LNCaP clone FGC (cell line): ENCODE results near the gene MKKS.
"Not testable (repeated sequence)": the region's sequence is repeated elsewhere in the genome, so short reads cannot be mapped to it uniquely, and the experiment has no call there.

Experiments used
- DNase-seq: peaks from one replicate; pipeline ENCODE4 v3.0.0-alpha.2; 2011; ENCODE audit warnings: low read depth
- H3K4me3 ChIP-seq: 2 replicates; pipeline ENCODE4 v1.5.1; 2011; ENCODE audit warnings: mild to moderate bottlenecking, low read depth, low read length, control low read depth
- TF ChIP-seq, protein P1 (sequence below): IDR thresholded peaks from 2 replicates; pipeline ENCODE4 v1.5.1; 2012; ENCODE audit warnings: mild to moderate bottlenecking; ENCODE audit not compliant: control insufficient read depth, insufficient read depth; ENCODE audit errors: extremely low read depth

MKKS gene

DNA sequence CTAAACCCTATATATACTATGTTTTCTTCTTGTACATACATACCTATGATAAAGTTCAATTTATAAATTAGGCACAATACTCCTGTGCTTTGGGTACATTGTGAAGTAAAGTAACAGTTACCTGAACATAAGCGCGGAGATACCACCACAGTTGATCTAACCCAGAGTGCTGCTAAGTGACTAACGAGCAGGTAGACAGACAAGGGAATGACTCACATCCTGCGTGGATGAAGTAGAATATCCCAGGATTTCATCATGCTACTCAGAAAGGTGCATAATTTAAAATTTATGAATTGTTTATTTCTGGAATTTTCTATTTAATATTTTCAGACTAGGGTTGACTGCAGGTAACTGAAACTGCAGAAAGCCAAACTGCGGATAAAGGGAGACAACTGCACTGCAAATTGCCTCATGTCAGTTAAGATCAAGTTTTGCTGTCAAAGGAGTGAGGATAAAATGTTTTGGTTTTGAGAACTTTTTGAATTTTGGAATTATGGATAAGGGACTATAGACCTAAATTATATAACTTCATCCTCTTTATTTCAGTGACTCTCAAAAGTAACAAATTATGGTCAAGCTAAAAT, 14.4 kb downstream of the MKKS start:
- H3K4me3 ChIP-seq = no peak overlapping the region
- no peak for DNase-seq
- TF ChIP-seq, protein P1, sequence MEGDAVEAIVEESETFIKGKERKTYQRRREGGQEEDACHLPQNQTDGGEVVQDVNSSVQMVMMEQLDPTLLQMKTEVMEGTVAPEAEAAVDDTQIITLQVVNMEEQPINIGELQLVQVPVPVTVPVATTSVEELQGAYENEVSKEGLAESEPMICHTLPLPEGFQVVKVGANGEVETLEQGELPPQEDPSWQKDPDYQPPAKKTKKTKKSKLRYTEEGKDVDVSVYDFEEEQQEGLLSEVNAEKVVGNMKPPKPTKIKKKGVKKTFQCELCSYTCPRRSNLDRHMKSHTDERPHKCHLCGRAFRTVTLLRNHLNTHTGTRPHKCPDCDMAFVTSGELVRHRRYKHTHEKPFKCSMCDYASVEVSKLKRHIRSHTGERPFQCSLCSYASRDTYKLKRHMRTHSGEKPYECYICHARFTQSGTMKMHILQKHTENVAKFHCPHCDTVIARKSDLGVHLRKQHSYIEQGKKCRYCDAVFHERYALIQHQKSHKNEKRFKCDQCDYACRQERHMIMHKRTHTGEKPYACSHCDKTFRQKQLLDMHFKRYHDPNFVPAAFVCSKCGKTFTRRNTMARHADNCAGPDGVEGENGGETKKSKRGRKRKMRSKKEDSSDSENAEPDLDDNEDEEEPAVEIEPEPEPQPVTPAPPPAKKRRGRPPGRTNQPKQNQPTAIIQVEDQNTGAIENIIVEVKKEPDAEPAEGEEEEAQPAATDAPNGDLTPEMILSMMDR = no peak

DNA sequence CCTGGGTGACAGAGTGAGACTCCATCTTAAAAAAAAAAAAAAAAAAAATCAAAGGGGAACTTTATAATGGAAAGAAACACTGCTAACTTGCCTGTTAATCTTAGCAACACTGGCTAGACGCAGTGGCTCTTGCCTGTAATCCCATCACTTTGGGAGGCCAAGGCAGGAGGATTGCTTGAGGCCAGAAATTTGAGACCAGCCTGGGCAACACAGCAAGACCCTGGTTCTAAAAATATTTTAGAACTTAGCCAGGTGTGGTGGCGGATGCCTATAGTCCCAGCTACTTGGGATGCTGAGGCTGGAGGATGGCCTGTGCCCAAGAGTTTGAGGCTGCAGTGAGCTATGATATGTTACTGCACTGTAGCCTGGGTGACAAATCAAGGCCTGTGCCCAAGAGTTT, 16.8 kb downstream of the MKKS start:
- not testable (repeated sequence) for DNase-seq, H3K4me3 ChIP-seq

DNA sequence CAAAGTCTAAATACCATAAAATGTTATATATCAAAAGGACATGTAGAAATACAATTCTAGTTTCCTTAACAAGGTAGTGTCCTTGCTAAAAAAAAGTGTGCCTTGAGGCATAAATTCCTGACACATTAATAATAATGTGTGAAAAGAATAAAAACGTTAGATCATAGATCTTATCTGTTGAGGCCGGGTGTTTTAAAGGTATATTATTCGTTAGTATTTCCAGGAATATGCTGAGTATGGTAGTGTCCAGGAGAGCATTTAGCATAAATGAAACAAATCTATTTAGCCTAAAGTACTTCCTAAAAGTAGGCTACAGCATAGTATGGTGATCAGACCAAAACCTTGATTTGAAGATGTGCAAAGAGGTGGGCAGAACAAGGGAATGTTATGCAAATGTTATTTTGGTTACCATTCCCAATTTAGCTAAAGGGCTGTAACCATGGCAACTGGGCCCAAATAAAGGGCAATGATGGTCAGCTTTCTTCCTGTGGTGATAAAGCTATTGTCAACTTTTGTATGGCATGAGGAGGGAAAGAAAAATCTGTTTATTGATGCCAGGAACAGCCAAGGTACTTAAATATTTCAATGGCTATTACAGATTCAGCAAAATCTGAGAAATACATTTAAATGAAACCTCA, 18.9 kb downstream of the MKKS start:
- no peak overlapping the region for H3K4me3 ChIP-seq
- no peak for DNase-seq
- TF ChIP-seq, protein P1 = no peak

DNA sequence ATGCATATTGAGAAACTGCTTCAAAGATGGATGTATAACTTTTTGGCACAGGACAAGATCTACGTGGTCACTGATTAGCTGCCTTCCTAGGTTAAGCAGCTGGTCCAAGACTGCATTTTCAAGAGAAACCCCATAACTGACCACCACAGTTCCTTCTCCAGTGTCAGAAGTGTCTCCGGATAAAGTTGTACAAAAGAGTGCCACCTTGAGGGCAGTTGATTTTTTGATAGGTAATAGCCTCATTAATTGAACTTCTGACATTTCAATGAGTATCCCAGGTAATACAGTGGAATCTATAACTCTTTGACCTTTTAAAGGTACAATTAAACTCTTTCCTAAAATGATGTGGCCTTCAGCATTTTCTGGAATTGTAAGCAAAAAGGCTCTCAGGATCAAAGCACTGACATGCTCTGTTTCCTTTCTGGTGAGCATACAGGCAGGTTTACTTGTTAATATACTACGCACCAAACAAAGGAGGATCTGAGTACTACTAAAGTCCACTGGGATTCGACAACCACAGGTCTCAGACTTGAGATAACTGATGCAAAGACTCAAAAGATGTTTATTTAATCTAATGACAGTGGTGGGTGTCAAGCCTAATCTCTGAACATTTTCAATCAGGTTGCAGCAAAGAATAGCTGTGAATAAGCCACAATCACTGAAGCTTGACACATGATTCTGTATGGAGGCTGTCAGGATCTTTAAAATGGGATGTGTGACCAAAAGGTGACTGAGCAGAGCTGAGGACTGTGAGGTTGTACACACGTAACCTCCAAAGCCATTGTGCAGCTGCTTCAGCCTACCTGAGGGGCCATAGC, 21.2 kb downstream of the MKKS start:
- no peak overlapping the region for H3K4me3 ChIP-seq
- no peak for DNase-seq
- TF ChIP-seq, protein P1 = peak; percentile 20; the same call in 1 of the 2 replicates

DNA sequence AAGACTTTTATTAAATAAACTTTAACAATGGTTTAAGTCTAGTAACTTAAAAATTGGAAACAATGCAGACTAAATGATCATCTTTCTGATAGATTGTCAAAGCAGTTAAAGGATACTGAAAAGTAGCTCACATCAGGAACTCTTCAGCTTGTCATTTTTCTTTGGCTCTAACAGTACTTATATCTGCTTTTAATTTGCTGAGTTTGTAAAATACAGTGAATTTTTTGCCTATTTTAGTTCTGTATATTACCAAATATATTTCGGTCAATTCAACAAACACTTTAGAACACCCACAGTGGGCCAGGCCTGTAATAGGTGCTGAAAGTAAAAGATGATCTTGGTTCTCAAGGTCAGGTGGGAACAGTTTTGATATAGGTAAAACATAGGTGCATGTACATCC, 22.3 kb downstream of the MKKS start:
- H3K4me3 ChIP-seq = no peak overlapping the region
- no peak for DNase-seq
- TF ChIP-seq, protein P1 = no peak

DNA sequence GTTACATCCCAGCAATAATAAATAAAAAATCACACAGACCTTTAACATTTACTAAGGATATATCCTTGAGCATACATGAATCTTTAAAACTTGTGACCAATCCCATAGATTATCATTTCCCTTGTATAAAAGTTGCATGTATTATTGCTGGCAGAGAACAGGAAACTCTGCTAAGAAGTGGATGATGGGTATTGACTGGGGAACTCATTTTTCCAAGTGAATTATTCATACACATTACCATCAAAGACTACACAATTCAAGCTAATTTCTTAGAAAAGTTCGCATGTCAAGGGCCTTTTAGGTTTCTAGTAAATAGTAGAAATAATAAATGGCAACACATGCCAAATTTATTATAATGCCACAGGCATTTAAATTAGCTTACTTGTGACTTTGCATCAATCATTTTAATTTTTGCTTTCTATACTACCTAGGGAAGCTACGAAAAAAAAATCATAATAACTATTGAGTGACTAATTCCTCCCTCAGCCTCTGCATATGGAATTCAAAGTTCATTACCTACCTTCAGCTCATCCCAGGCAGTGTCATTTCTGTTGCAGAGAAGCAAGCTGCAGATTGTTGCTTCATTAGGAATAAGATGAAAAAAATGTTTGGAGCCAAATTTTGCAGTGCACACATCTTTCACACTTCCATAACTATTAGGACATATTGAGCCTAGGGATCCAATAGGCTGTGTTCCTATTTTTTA, 25.8 kb downstream of the MKKS start:
- DNase-seq = no peak
- no peak overlapping the region for H3K4me3 ChIP-seq
- TF ChIP-seq, protein P1 = no peak
